Mesothelial cell of epicardium (in vitro differentiated cells): ENCODE measurements around the gene ADAMTS12. TPM values are rescaled to one million over a fixed set of nuclear protein-coding genes. Genes with fewer than 3 reads are reported as not detected.

Source experiments
- DNase-seq, 2 experiments: peaks; one replicate each; pipeline ENCODE4 v3.0.0; 2021; ENCODE audit warnings: low spot score in 2 of 2; ENCODE audit not compliant: unreplicated experiment in 2 of 2
- H3K27ac Mint-ChIP-seq: 2 replicates; pipeline ENCODE4 v1.8.0; 2021; ENCODE audit warnings: mixed read lengths
- H3K27me3 Mint-ChIP-seq: 2 replicates; pipeline ENCODE4 v1.8.0; 2021; ENCODE audit warnings: low read depth, mixed read lengths
- H3K36me3 Mint-ChIP-seq: 2 replicates; pipeline ENCODE4 v1.8.0; 2021; ENCODE audit warnings: mixed read lengths
- H3K4me1 Mint-ChIP-seq: 2 replicates; pipeline ENCODE4 v1.8.0; 2021; ENCODE audit warnings: mixed read lengths
- H3K4me3 Mint-ChIP-seq: 2 replicates; pipeline ENCODE4 v1.8.0; 2021; ENCODE audit warnings: mild to moderate bottlenecking, moderate library complexity, mixed read lengths
- H3K9me3 Mint-ChIP-seq: 2 replicates; pipeline ENCODE4 v1.8.0; 2021; ENCODE audit warnings: mixed read lengths
- CTCF ChIP-seq: fragments of 200-600 bp; sonication (generic); IDR thresholded peaks from one replicate; pipeline ENCODE4 v1.5.0; 2021; ENCODE audit warnings: antibody characterized with exemption; ENCODE audit not compliant: unreplicated experiment
- total RNA-seq: library from RNA; stranded (reverse); gene quantifications from 3 replicates; pipeline ENCODE4 v1.2.1, GENCODE V29; 2021

The ADAMTS12 gene
- total RNA-seq, 1 donor from 2014 or later: 14.0 TPM

- no peak for TF ChIP-seq CTCF
- Mint-ChIP-seq H3K4me1 (peaks cover 8% of the 10 kb centered on the region), H3K4me3 (no peak overlapping the region), H3K27me3 (no peaks in the 10 kb centered on the region), H3K27ac (no peak overlapping the region), H3K9me3 (no peaks in the 10 kb centered on the region), H3K36me3 (no peaks in the 10 kb centered on the region)
- no peak for DNase-seq
These were observed 360.0 kb downstream of the ADAMTS12 start for GRCh38 chr5:33531824-33532223.

- H3K4me1 Mint-ChIP-seq: peaks cover 16% of the 10 kb centered on the region
- DNase-seq: no peak
- TF ChIP-seq CTCF: no peak
- no peaks in the 10 kb centered on the region for H3K36me3 Mint-ChIP-seq
- no peak overlapping the region for H3K4me3 Mint-ChIP-seq
- H3K9me3 Mint-ChIP-seq: no peaks in the 10 kb centered on the region
- H3K27ac Mint-ChIP-seq: no peak overlapping the region
- no peaks in the 10 kb centered on the region for H3K27me3 Mint-ChIP-seq
These were observed 360.8 kb downstream of the ADAMTS12 start for GRCh38 chr5:33531037-33531298.

GRCh38 chr5:33530183-33531036 is 361.4 kb downstream of the ADAMTS12 start:
- Mint-ChIP-seq H3K4me3 (no peak overlapping the region), H3K4me1 (peaks cover 21% of the 10 kb centered on the region), H3K36me3 (no peaks in the 10 kb centered on the region), H3K27ac (no peak overlapping the region), H3K9me3 (no peaks in the 10 kb centered on the region), H3K27me3 (no peaks in the 10 kb centered on the region)
- TF ChIP-seq CTCF: no peak
- no peak for DNase-seq

- Mint-ChIP-seq H3K36me3 (no peaks in the 10 kb centered on the region), H3K9me3 (no peaks in the 10 kb centered on the region), H3K27me3 (no peaks in the 10 kb centered on the region), H3K27ac (no peak overlapping the region), H3K4me3 (no peak overlapping the region), H3K4me1 (peaks cover 29% of the 10 kb centered on the region)
- no peak for DNase-seq
- no peak for TF ChIP-seq CTCF
These were observed 364.1 kb downstream of the ADAMTS12 start for GRCh38 chr5:33527696-33528095.

GRCh38 chr5:33526755-33527154 is 365.0 kb downstream of the ADAMTS12 start:
- Mint-ChIP-seq H3K4me3 (no peak overlapping the region), H3K9me3 (peaks cover under 1% of the 10 kb centered on the region), H3K36me3 (no peaks in the 10 kb centered on the region), H3K4me1 (peaks cover 29% of the 10 kb centered on the region), H3K27me3 (no peaks in the 10 kb centered on the region), H3K27ac (peak overlapping the region; percentile 87)
- no peak for TF ChIP-seq CTCF
- DNase-seq: no peak

- TF ChIP-seq CTCF: no peak
- Mint-ChIP-seq H3K36me3 (no peaks in the 10 kb centered on the region), H3K9me3 (peaks cover 5% of the 10 kb centered on the region), H3K27ac (no peak overlapping the region), H3K27me3 (no peaks in the 10 kb centered on the region), H3K4me3 (no peak overlapping the region), H3K4me1 (peaks cover 29% of the 10 kb centered on the region)
- DNase-seq: no peak
These were observed 367.3 kb downstream of the ADAMTS12 start for GRCh38 chr5:33524476-33524875.
